ENCODE results near the gene SMTNL2. TPM values are rescaled to one million over a fixed set of nuclear protein-coding genes. Genes with fewer than 3 reads are reported as not detected.

Gene SMTNL2
- total RNA-seq, 1 donor from 2014 or later: 0.46 TPM

- no peak overlapping the region for H3K4me3 ChIP-seq (ENCODE audit: low read depth, low read length)
- peaks cover 4% of the 10 kb centered on the region for H3K36me3 ChIP-seq (ENCODE audit: control insufficient read depth, insufficient read depth, low read length)
- no peak for DNase-seq (ENCODE audit: low read depth)
- no peaks in the 10 kb centered on the region for H3K27me3 ChIP-seq (ENCODE audit: control insufficient read depth, insufficient read depth, low read length)
- TF ChIP-seq, protein P1, sequence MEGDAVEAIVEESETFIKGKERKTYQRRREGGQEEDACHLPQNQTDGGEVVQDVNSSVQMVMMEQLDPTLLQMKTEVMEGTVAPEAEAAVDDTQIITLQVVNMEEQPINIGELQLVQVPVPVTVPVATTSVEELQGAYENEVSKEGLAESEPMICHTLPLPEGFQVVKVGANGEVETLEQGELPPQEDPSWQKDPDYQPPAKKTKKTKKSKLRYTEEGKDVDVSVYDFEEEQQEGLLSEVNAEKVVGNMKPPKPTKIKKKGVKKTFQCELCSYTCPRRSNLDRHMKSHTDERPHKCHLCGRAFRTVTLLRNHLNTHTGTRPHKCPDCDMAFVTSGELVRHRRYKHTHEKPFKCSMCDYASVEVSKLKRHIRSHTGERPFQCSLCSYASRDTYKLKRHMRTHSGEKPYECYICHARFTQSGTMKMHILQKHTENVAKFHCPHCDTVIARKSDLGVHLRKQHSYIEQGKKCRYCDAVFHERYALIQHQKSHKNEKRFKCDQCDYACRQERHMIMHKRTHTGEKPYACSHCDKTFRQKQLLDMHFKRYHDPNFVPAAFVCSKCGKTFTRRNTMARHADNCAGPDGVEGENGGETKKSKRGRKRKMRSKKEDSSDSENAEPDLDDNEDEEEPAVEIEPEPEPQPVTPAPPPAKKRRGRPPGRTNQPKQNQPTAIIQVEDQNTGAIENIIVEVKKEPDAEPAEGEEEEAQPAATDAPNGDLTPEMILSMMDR (IDR thresholded peaks at IDR 0.05; ENCODE audit: insufficient read depth, low read length, poor library complexity, severe bottlenecking): no peak
Observed at GRCh38 chr17:4548721-4549531, 35.4 kb upstream of the SMTNL2 start.

DNA sequence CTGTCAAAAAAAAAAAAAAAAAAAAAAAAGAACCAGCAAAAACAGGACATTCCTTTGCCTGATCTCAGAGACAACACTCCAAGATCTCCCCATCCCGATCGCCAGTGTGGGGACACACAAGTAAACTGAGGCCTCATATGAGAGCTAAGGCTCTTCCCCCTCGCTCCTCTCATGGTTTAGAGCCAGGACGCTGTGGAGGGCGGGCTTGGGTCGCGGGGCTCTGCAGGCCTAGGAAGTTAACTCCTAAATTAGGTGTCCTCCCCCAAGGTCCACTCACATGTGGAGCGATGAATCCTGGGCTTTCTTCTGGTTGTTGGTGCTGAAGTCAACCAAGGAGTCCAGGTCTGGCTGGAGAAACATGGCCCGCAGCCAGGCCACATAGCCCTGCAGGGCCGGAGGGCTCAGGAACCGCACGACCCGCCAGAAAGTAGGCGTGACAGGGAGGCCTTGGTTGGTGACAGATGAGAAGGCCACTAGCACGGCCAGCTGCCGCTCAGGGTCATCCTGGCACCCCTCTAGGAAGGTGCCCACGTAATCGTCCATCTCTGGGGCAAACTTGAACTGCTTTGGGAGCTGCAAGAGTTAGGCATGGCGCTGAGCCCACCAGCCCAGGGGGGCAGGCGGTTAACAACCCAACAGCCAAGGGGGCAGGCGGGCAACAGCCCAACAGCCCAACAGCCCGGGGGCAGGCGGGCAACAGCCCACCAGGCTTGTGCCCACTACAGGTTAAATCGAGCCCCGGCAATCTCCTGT lies 34.4 kb upstream of the SMTNL2 start:
- Histone ChIP-seq H3K36me3 (ENCODE audit: control insufficient read depth, insufficient read depth, low read length) (peaks cover 4% of the 10 kb centered on the region), H3K4me3 (ENCODE audit: low read depth, low read length) (no peak overlapping the region), H3K27me3 (ENCODE audit: control insufficient read depth, insufficient read depth, low read length) (no peaks in the 10 kb centered on the region)
- no peak for DNase-seq (ENCODE audit: low read depth)
- TF ChIP-seq, protein P1 (IDR thresholded peaks at IDR 0.05; ENCODE audit: insufficient read depth, low read length, poor library complexity, severe bottlenecking): no peak

GRCh38 chr17:4550534-4551039 lies 33.7 kb upstream of the SMTNL2 start:
- H3K4me3 ChIP-seq (ENCODE audit: low read depth, low read length): no peak overlapping the region
- TF ChIP-seq, protein P1 (IDR thresholded peaks at IDR 0.05; ENCODE audit: insufficient read depth, low read length, poor library complexity, severe bottlenecking): no peak
- no peak for DNase-seq (ENCODE audit: low read depth)
- peaks cover 4% of the 10 kb centered on the region for H3K36me3 ChIP-seq (ENCODE audit: control insufficient read depth, insufficient read depth, low read length)
- H3K27me3 ChIP-seq (ENCODE audit: control insufficient read depth, insufficient read depth, low read length): no peaks in the 10 kb centered on the region

DNA sequence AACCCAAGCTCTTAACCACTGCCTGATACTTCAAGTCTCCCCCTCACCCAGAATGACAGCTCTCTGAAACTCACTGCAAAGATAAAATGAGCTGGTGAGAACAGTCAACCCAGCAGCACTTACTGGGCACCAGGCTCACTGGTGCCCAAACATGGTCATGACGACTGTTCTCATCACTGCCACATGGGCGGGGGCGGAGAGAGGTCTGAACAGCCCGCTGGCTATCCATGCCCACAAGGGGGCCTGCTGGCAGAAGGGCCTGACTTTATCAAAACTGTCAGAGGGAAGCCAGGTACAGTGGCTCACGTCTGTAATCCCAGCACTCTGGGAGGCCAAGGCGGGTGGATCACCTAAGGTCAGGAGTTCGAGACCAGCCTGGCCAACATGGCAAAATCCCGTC lies 33.2 kb upstream of the SMTNL2 start:
- no peak for DNase-seq (ENCODE audit: low read depth)
- Histone ChIP-seq H3K36me3 (ENCODE audit: control insufficient read depth, insufficient read depth, low read length) (peaks cover 4% of the 10 kb centered on the region), H3K4me3 (ENCODE audit: low read depth, low read length) (no peak overlapping the region), H3K27me3 (ENCODE audit: control insufficient read depth, insufficient read depth, low read length) (no peaks in the 10 kb centered on the region)
- TF ChIP-seq, protein P1 (IDR thresholded peaks at IDR 0.05; ENCODE audit: insufficient read depth, low read length, poor library complexity, severe bottlenecking): no peak

GRCh38 chr17:4551796-4552525 lies 32.4 kb upstream of the SMTNL2 start:
- TF ChIP-seq, protein P1 (IDR thresholded peaks at IDR 0.05; ENCODE audit: insufficient read depth, low read length, poor library complexity, severe bottlenecking): no peak
- peaks cover 4% of the 10 kb centered on the region for H3K36me3 ChIP-seq (ENCODE audit: control insufficient read depth, insufficient read depth, low read length)
- H3K27me3 ChIP-seq (ENCODE audit: control insufficient read depth, insufficient read depth, low read length): no peaks in the 10 kb centered on the region
- no peak for DNase-seq (ENCODE audit: low read depth)
- H3K4me3 ChIP-seq (ENCODE audit: low read depth, low read length): no peak overlapping the region

Measured in kidney epithelial cell (primary cell).